Thoracic aorta (tissue), 2 donors: ENCODE results near the gene BDH1. TPM values are rescaled to one million over a fixed set of nuclear protein-coding genes. Genes with fewer than 3 reads are reported as not detected.

Experiments used
- ATAC-seq: fragments of 150-250 bp; one replicate; pipeline ENCODE4 v1.8.0; 2017; ENCODE audit warnings: low read depth; ENCODE audit not compliant: insufficient number of reproducible peaks, low FRiP score
- DNase-seq: peaks from one replicate; pipeline ENCODE4 v3.0.0-alpha.2; 2020; ENCODE audit warnings: low spot score
- H3K27ac ChIP-seq, 2 donors: fragments of 200-600 bp; sonication (generic); 1 replicate in 1 of 2; 2 replicates in 1 of 2; pipeline ENCODE4 v1.5.1; 2016; ENCODE audit warnings: mild to moderate bottlenecking in 2 of 2, moderate library complexity in 2 of 2
- H3K27me3 ChIP-seq: fragments of 200-600 bp; sonication (generic); replicated peaks from 2 replicates; pipeline ENCODE4 v1.6.0; 2016; ENCODE audit warnings: mild to moderate bottlenecking; ENCODE audit not compliant: insufficient read depth
- H3K36me3 ChIP-seq: fragments of 200-600 bp; sonication (generic); one replicate; pipeline ENCODE4 v1.5.1; 2016
- H3K4me1 ChIP-seq, 2 donors: fragments of 200-600 bp; sonication (generic); 1 replicate in 1 of 2; 2 replicates in 1 of 2; pipeline versions ENCODE4 v1.5.1 to v1.6.0; 2016; ENCODE audit warnings: low read depth in 2 of 2, mild to moderate bottlenecking in 1 of 2; ENCODE audit not compliant: control insufficient read depth in 1 of 2
- H3K4me3 ChIP-seq: fragments of 200-600 bp; sonication (generic); 2 replicates; pipeline ENCODE4 v1.5.1; 2016; ENCODE audit warnings: mild to moderate bottlenecking
- H3K9me3 ChIP-seq: fragments of 200-600 bp; sonication (generic); 2 replicates; pipeline ENCODE4 v1.5.1; 2016
- CTCF ChIP-seq: fragments of 200-600 bp; sonication (generic); IDR thresholded peaks from one replicate; pipeline ENCODE4 v1.5.1; 2019; ENCODE audit warnings: antibody characterized with exemption
- total RNA-seq, 2 donors: library from RNA; depleted of rRNA; stranded (reverse); fragments of >200 nt; gene quantifications; one replicate each; pipeline versions ENCODE4 v1.1.0 to v1.2.3, GENCODE V29; 2016

Gene BDH1
- total RNA-seq, 2 donors from 2014 or later: 5.3 to 15.4 TPM

GRCh38 chr3:197508051-197508451, 47.7 kb downstream of the BDH1 start:
- H3K9me3 ChIP-seq: no peaks in the 10 kb centered on the region
- H3K36me3 ChIP-seq: no peaks in the 10 kb centered on the region
- ATAC-seq (no peak), DNase-seq (no peak)
- H3K4me1 ChIP-seq: no peaks in the 10 kb centered on the region
- no peaks in the 10 kb centered on the region for H3K27me3 ChIP-seq
- H3K4me3 ChIP-seq: no peak overlapping the region
- no peak for TF ChIP-seq CTCF
- no peak overlapping the region for H3K27ac ChIP-seq

DNA sequence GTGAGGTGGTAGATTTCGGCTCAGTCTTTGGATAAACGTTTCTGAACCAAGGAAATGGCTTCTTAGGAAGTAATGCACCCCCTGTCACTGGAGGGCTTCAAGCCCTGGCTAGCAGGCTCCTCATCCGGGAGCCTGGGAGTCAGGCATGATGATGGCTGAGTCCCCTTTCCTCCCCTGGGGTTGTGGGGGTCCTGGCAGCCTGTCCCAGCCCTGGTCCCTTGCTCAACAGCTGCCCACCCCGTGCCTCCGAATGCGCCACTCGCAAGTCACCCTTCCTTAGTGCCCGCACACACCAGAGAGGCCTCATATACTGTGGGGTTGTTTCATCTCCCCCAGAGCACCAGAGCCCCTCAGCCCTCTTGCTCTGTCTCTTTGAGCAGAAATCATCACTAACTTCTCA, 48.2 kb downstream of the BDH1 start:
- DNase-seq: no peak

DNA sequence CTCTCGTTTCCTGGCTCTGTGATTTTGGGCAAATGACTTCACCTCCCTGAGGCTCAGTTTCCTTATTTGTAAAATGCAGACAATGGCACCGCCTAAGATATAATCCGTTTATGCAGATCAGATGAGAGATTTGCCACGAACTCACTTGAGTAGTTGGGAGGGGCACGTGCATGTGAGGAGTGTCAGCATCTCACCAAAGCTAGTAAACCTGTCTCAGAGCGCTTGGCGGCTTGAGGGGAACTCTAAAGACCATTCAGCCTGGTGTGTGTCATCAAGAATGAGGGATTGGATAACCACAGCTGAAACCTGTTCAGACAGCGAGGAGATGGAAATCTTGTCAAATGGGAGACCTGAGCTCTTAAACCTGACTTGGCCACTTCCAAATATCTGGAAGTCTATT, 48.7 kb downstream of the BDH1 start:
- no peak overlapping the region for H3K27ac ChIP-seq
- no peaks in the 10 kb centered on the region for H3K36me3 ChIP-seq
- DNase-seq (no peak), ATAC-seq (no peak)
- H3K27me3 ChIP-seq: no peaks in the 10 kb centered on the region
- TF ChIP-seq CTCF: no peak
- H3K4me3 ChIP-seq: no peak overlapping the region
- H3K9me3 ChIP-seq: no peaks in the 10 kb centered on the region
- no peaks in the 10 kb centered on the region for H3K4me1 ChIP-seq

More for the DNA sequence above, 48.2 kb downstream of the BDH1 start:
- no peak overlapping the region for H3K27ac ChIP-seq
- no peaks in the 10 kb centered on the region for H3K36me3 ChIP-seq
- no peak for TF ChIP-seq CTCF
- ATAC-seq: no peak
- no peaks in the 10 kb centered on the region for H3K4me1 ChIP-seq
- no peaks in the 10 kb centered on the region for H3K9me3 ChIP-seq
- no peak overlapping the region for H3K4me3 ChIP-seq
- H3K27me3 ChIP-seq: no peaks in the 10 kb centered on the region

- H3K27me3 ChIP-seq: no peaks in the 10 kb centered on the region
- ATAC-seq: no peak
- H3K9me3 ChIP-seq: no peaks in the 10 kb centered on the region
- H3K4me1 ChIP-seq: no peaks in the 10 kb centered on the region
- no peak overlapping the region for H3K27ac ChIP-seq
- no peak for DNase-seq
- no peak for TF ChIP-seq CTCF
- H3K36me3 ChIP-seq: no peaks in the 10 kb centered on the region
- no peak overlapping the region for H3K4me3 ChIP-seq
These were observed 49.8 kb downstream of the BDH1 start for GRCh38 chr3:197505796-197506548.

GRCh38 chr3:197504641-197505121, 51.1 kb downstream of the BDH1 start:
- H3K4me3 ChIP-seq: no peak overlapping the region
- H3K36me3 ChIP-seq: no peaks in the 10 kb centered on the region
- no peaks in the 10 kb centered on the region for H3K27me3 ChIP-seq
- no peak for TF ChIP-seq CTCF
- no peaks in the 10 kb centered on the region for H3K9me3 ChIP-seq
- no peak overlapping the region for H3K27ac ChIP-seq
- H3K4me1 ChIP-seq: no peaks in the 10 kb centered on the region
- ATAC-seq (no peak), DNase-seq (no peak)
